H9 (cell line): ENCODE data around the gene DPH6. TPM values are rescaled to one million over a fixed set of nuclear protein-coding genes. Genes with fewer than 3 reads are reported as not detected.

Experiments used
- DNase-seq: peaks from one replicate; pipeline ENCODE4 v3.0.0-alpha.2; 2017
- H2AFZ ChIP-seq: one replicate; pipeline ENCODE4 v1.6.1; 2013; ENCODE audit warnings: mild to moderate bottlenecking, low read length, control low read depth, moderate library complexity
- H2AK5ac ChIP-seq: 2 replicates; pipeline ENCODE4 v1.6.1; 2013; ENCODE audit warnings: low read length, control low read depth, mixed read lengths; ENCODE audit not compliant: insufficient read length
- H2BK120ac ChIP-seq: one replicate; pipeline ENCODE4 v1.6.1; 2013; ENCODE audit warnings: low read depth, mild to moderate bottlenecking, low read length, control low read depth, inconsistent platforms; ENCODE audit not compliant: poor library complexity, severe bottlenecking
- H2BK12ac ChIP-seq: 2 replicates; pipeline ENCODE4 v1.6.1; 2013; ENCODE audit warnings: low read length, control low read depth, mixed read lengths, low read depth; ENCODE audit not compliant: insufficient read length
- H2BK15ac ChIP-seq: 2 replicates; pipeline ENCODE4 v1.6.1; 2013; ENCODE audit warnings: low read depth, low read length, control low read depth
- H2BK20ac ChIP-seq: one replicate; pipeline ENCODE4 v1.6.1; 2013; ENCODE audit warnings: low read depth, mild to moderate bottlenecking, low read length, control low read depth, inconsistent platforms; ENCODE audit not compliant: poor library complexity, severe bottlenecking
- H2BK5ac ChIP-seq: 2 replicates; pipeline ENCODE4 v1.6.1; 2013; ENCODE audit warnings: low read length, control low read depth, mixed read lengths; ENCODE audit not compliant: insufficient read length
- H3K14ac ChIP-seq: 2 replicates; pipeline ENCODE4 v1.6.1; 2013; ENCODE audit warnings: low read length, control low read depth; ENCODE audit not compliant: insufficient read depth
- H3K18ac ChIP-seq: 2 replicates; pipeline ENCODE4 v1.6.1; 2013; ENCODE audit warnings: low read depth, mild to moderate bottlenecking, mixed read lengths, low read length, control low read depth; ENCODE audit not compliant: insufficient read length
- H3K23ac ChIP-seq: 2 replicates; pipeline ENCODE4 v1.6.1; 2013; ENCODE audit warnings: low read length, control low read depth, mixed read lengths, low read depth; ENCODE audit not compliant: insufficient read length
- H3K23me2 ChIP-seq: 2 replicates; pipeline ENCODE4 v1.6.1; 2013; ENCODE audit warnings: low read depth, mild to moderate bottlenecking, mixed read lengths, low read length, control low read depth; ENCODE audit not compliant: insufficient read length, poor library complexity, severe bottlenecking
- H3K27ac ChIP-seq: 2 replicates; pipeline ENCODE4 v1.5.1; 2013; ENCODE audit warnings: low read length, control low read depth, mixed read lengths, low read depth; ENCODE audit not compliant: insufficient read length
- H3K27me3 ChIP-seq: 2 replicates; pipeline ENCODE4 v1.6.1; 2013; ENCODE audit warnings: low read length, control low read depth, inconsistent platforms; ENCODE audit not compliant: insufficient read depth
- H3K4ac ChIP-seq: 2 replicates; pipeline ENCODE4 v1.6.1; 2013; ENCODE audit warnings: low read depth, mild to moderate bottlenecking, control low read depth, inconsistent platforms, low read length, moderate library complexity
- H3K4me1 ChIP-seq: 2 replicates; pipeline ENCODE4 v1.6.1; 2013; ENCODE audit warnings: low read length, control low read depth, inconsistent platforms; ENCODE audit not compliant: insufficient read depth
- H3K4me2 ChIP-seq: 2 replicates; pipeline ENCODE4 v1.6.1; 2013; ENCODE audit warnings: low read length, control low read depth, mixed read lengths; ENCODE audit not compliant: insufficient read length, insufficient read depth
- H3K56ac ChIP-seq: 2 replicates; pipeline ENCODE4 v1.6.1; 2013; ENCODE audit warnings: low read depth, mild to moderate bottlenecking, mixed read lengths, low read length, control low read depth; ENCODE audit not compliant: insufficient read length
- H3K79me1 ChIP-seq: 2 replicates; pipeline ENCODE4 v1.6.1; 2013; ENCODE audit warnings: low read depth, mild to moderate bottlenecking, moderate library complexity, low read length, control low read depth, inconsistent platforms; ENCODE audit not compliant: insufficient read depth, poor library complexity, severe bottlenecking
- H3K79me2 ChIP-seq: 2 replicates; pipeline ENCODE4 v1.6.1; 2013; ENCODE audit warnings: low read length, control low read depth, inconsistent platforms; ENCODE audit not compliant: insufficient read depth
- H3K9ac ChIP-seq: 2 replicates; pipeline ENCODE4 v1.6.1; 2013; ENCODE audit warnings: low read length, control low read depth, mixed read lengths; ENCODE audit not compliant: insufficient read length; ENCODE audit errors: extremely low read depth
- H3K9me3 ChIP-seq: one replicate; pipeline ENCODE4 v1.6.1; 2013; ENCODE audit warnings: low read depth, low read length, inconsistent platforms; ENCODE audit not compliant: control insufficient read depth
- H3T11ph ChIP-seq: one replicate; pipeline ENCODE4 v1.6.1; 2013; ENCODE audit warnings: mild to moderate bottlenecking, low read length, control low read depth, inconsistent platforms
- H4K20me1 ChIP-seq: one replicate; pipeline ENCODE4 v1.6.1; 2013; ENCODE audit not compliant: control insufficient read depth, insufficient read length, insufficient read depth
- H4K5ac ChIP-seq: 2 replicates; pipeline ENCODE4 v1.6.1; 2013; ENCODE audit warnings: low read depth, mild to moderate bottlenecking, mixed read lengths, low read length, control low read depth; ENCODE audit not compliant: insufficient read length
- H4K8ac ChIP-seq: replicated peaks from 2 replicates; pipeline ENCODE4 v1.6.1; 2013; ENCODE audit warnings: low read length, control low read depth, mixed read lengths, low read depth; ENCODE audit not compliant: insufficient read length
- H4K91ac ChIP-seq: 2 replicates; pipeline ENCODE4 v1.6.1; 2013; ENCODE audit warnings: low read depth, mild to moderate bottlenecking, moderate library complexity, mixed read lengths, low read length, control low read depth; ENCODE audit not compliant: insufficient read length
- H3K27ac Mint-ChIP-seq, 3 experiments: 2 replicates in 2 of 3; 3 replicates in 1 of 3; pipeline ENCODE4 v1.8.0; 2020 to 2021; ENCODE audit warnings: mixed read lengths in 3 of 3, mild to moderate bottlenecking in 1 of 3, moderate library complexity in 1 of 3
- H3K27me3 Mint-ChIP-seq: 2 replicates; pipeline ENCODE4 v1.8.0; 2021; ENCODE audit warnings: low read depth, mild to moderate bottlenecking, moderate library complexity, mixed read lengths
- H3K36me3 Mint-ChIP-seq, 3 experiments: 2 replicates in 2 of 3; 3 replicates in 1 of 3; pipeline ENCODE4 v1.8.0; 2020 to 2021; ENCODE audit warnings: low read depth in 3 of 3, mixed read lengths in 3 of 3; ENCODE audit not compliant: insufficient read depth in 1 of 3
- H3K4me1 Mint-ChIP-seq, 2 experiments: 2 replicates each; pipeline ENCODE4 v1.8.0; 2020; ENCODE audit warnings: mixed read lengths in 2 of 2
- H3K4me3 Mint-ChIP-seq, 2 experiments: 2 replicates in 1 of 2; 3 replicates in 1 of 2; pipeline ENCODE4 v1.8.0; 2020 to 2021; ENCODE audit warnings: mild to moderate bottlenecking in 2 of 2, mixed read lengths in 2 of 2, moderate library complexity in 1 of 2
- H3K9me3 Mint-ChIP-seq, 2 experiments: 2 replicates in 1 of 2; 3 replicates in 1 of 2; pipeline ENCODE4 v1.8.0; 2020; ENCODE audit warnings: mild to moderate bottlenecking in 2 of 2, mixed read lengths in 2 of 2, moderate library complexity in 1 of 2
- WGBS: extraction: QIAGEN DNeasy Blood & Tissue Kit; methylation state at CpG from one replicate; pipeline ENCODE4 v1.1.7; 2013; ENCODE audit warnings: missing lambda C conversion rate, low lambda C conversion rate, mixed read lengths; ENCODE audit not compliant: insufficient read length; ENCODE audit errors: extremely low coverage; 5-methylcytosine and 5-hydroxymethylcytosine counted together
- total RNA-seq: library from RNA; stranded (reverse); gene quantifications from 2 replicates; pipeline ENCODE4 v1.2.1, GENCODE V29; 2021
- TF ChIP-seq, protein P1 (sequence below): fragments of 200-600 bp; sonication (generic); conservative IDR thresholded peaks from 3 replicates; pipeline ENCODE4 v1.8.0; 2021; ENCODE audit warnings: antibody characterized with exemption, mild to moderate bottlenecking

DPH6 gene
- total RNA-seq, 1 experiment from 2014 or later = 42.0 TPM

DNA sequence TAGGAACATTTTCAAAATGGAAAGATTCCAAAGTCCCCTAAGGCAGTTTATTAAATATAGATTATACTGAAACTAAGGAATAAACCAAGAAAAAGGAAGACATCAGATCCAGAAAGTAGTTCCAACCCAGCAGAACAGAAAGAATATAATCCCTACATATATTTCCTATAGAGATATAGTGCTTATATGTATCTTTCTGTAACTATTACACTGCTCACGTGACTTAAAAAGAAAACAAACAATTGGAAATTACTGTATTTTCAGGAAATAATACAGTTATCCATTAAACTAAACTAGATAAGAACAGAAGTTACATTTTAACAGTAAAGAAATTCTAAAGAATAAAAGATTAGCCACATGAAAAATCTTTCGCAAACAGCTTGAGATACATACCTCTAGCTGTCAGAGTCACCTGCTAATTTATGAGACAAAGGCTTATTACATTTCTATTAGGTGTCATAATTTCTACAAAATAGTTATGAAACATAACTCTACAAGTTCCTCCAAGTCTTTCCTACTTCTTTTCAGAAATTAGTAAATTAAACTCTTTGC, 10.5 kb downstream of the DPH6 start:
- Mint-ChIP-seq H3K27me3 (no peaks in the 10 kb centered on the region), H3K4me3 (no peak overlapping the region), H3K36me3 (peaks cover 0 to 26% (median 10%) of the 10 kb centered on the region in 3 experiments; a peak in 5 of 7 replicates), H3K4me1 (no peaks in the 10 kb centered on the region), H3K27ac (no peak overlapping the region), H3K9me3 (no peaks in the 10 kb centered on the region)
- H3K79me1 ChIP-seq = peaks cover 3% of the 10 kb centered on the region
- H3K9ac ChIP-seq = no peak overlapping the region
- H2BK5ac ChIP-seq = no peak overlapping the region
- no CpG with 5 or more reads among the region's 2 CpGs for WGBS
- H3K14ac ChIP-seq = no peak overlapping the region
- H2BK120ac ChIP-seq = no peak overlapping the region
- no peak for DNase-seq
- no peaks in the 10 kb centered on the region for H3K23me2 ChIP-seq
- H2AK5ac ChIP-seq = no peak overlapping the region
- no peak overlapping the region for H3K23ac ChIP-seq
- H4K91ac ChIP-seq = no peak overlapping the region
- no peaks in the 10 kb centered on the region for H3K4me1 ChIP-seq
- H2BK20ac ChIP-seq = no peak overlapping the region
- no peaks in the 10 kb centered on the region for H3K9me3 ChIP-seq
- H3K4ac ChIP-seq = no peak overlapping the region
- no peak overlapping the region for H4K5ac ChIP-seq
- no peak overlapping the region for H3K4me2 ChIP-seq
- H3K18ac ChIP-seq = no peak overlapping the region
- H3K56ac ChIP-seq = no peak overlapping the region
- no peaks in the 10 kb centered on the region for H4K20me1 ChIP-seq
- H3K27me3 ChIP-seq = no peaks in the 10 kb centered on the region; the same call in 1 of the 2 replicates
- no peak overlapping the region for H3K27ac ChIP-seq
- H4K8ac ChIP-seq = no peak overlapping the region
- no peak overlapping the region for H2BK15ac ChIP-seq
- no peak overlapping the region for H2AFZ ChIP-seq
- H2BK12ac ChIP-seq = no peak overlapping the region
- TF ChIP-seq, protein P1, sequence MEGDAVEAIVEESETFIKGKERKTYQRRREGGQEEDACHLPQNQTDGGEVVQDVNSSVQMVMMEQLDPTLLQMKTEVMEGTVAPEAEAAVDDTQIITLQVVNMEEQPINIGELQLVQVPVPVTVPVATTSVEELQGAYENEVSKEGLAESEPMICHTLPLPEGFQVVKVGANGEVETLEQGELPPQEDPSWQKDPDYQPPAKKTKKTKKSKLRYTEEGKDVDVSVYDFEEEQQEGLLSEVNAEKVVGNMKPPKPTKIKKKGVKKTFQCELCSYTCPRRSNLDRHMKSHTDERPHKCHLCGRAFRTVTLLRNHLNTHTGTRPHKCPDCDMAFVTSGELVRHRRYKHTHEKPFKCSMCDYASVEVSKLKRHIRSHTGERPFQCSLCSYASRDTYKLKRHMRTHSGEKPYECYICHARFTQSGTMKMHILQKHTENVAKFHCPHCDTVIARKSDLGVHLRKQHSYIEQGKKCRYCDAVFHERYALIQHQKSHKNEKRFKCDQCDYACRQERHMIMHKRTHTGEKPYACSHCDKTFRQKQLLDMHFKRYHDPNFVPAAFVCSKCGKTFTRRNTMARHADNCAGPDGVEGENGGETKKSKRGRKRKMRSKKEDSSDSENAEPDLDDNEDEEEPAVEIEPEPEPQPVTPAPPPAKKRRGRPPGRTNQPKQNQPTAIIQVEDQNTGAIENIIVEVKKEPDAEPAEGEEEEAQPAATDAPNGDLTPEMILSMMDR = no peak
- no peaks in the 10 kb centered on the region for H3K79me2 ChIP-seq
- H3T11ph ChIP-seq = no peak overlapping the region
